ENCODE data around the gene RELA.

RELA gene

DNA sequence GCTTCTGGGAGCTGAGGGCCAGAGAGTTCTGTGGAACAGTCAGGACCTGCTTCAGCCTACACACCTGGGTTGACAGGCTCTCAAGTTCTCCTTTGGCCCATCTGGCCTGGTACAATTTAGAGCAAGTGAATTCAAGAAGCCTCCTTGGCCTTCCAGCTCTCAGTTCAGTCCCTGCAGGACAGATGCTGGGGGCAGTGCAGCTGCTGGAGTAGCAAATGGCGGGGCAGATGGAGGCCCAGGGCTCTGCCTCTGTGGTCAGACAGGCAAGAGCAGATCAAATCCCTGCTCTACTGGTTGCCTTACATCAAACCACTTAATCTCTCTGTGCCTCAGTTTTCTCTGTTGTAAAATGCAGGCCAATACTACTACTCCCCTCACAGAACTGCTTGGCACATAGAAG lies 58.5 kb downstream of the RELA start:
- Histone ChIP-seq H3K27ac (no peak overlapping the region), H3K36me3 (ENCODE audit: control insufficient read depth, insufficient read depth, low read length) (no peaks in the 10 kb centered on the region), H3K9me3 (ENCODE audit: control insufficient read depth, low read length) (no peaks in the 10 kb centered on the region), H3K9ac (no peak overlapping the region), H3K27me3 (ENCODE audit: control insufficient read depth, insufficient read depth, low read length) (no peaks in the 10 kb centered on the region), H3K4me1 (no peaks in the 10 kb centered on the region), H3K4me2 (ENCODE audit: low read length) (no peak overlapping the region), H3K4me3 (ENCODE audit: low read depth, low read length) (no peak overlapping the region), H3K79me2 (no peaks in the 10 kb centered on the region), H2AFZ (no peak overlapping the region)
- TF ChIP-seq, protein P1, sequence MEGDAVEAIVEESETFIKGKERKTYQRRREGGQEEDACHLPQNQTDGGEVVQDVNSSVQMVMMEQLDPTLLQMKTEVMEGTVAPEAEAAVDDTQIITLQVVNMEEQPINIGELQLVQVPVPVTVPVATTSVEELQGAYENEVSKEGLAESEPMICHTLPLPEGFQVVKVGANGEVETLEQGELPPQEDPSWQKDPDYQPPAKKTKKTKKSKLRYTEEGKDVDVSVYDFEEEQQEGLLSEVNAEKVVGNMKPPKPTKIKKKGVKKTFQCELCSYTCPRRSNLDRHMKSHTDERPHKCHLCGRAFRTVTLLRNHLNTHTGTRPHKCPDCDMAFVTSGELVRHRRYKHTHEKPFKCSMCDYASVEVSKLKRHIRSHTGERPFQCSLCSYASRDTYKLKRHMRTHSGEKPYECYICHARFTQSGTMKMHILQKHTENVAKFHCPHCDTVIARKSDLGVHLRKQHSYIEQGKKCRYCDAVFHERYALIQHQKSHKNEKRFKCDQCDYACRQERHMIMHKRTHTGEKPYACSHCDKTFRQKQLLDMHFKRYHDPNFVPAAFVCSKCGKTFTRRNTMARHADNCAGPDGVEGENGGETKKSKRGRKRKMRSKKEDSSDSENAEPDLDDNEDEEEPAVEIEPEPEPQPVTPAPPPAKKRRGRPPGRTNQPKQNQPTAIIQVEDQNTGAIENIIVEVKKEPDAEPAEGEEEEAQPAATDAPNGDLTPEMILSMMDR (IDR thresholded peaks at IDR 0.05), result no peak
